ENCODE measurements around the gene KCNK4.
"Not testable (repeated sequence)": the region's sequence is repeated elsewhere in the genome, so short reads cannot be mapped to it uniquely, and the experiment has no call there.

KCNK4 gene

DNA sequence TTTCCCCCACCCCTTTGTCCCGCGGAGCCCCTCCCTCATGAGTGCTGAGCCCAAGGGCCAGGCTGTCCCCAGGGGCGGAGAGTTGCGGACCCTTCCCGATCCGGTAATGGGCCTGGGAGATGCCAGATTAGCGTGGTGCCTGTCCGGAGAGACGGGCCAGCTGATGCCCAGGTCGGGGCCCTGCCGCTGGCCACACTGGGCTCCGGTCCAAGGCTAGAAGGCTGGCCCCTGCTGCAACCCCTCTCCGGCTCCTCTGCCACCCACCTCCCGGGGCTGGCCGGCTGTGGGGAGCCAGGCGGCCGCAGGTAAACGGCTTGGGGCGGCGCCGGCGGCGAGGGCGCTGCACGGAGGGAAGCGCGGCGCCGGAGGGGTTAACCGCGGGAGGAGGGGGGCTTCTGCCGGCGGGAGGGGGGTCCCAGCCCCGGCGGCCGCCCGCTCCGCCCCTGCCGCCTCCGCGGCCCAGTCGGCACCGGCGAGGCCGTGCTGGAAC lies at the start of gene KCNK4:
Gene KCNK4, plus strand, starts transcription at position 41 of the 490 bp plus-strand sequence. CDS start 1,717 bp downstream, outside the sequence.
- no peaks in the 10 kb centered on the region for H3K9me3 ChIP-seq (ENCODE audit: control insufficient read depth, insufficient read depth, low read length)
- H3K4me3 ChIP-seq (ENCODE audit: low read depth, low read length) = peak within 1 kb of the TSS; percentile 41
- H3K27me3 ChIP-seq (ENCODE audit: control insufficient read depth, insufficient read depth, low read length) = peaks cover 72% of the 10 kb centered on the region
- no peaks in the 10 kb centered on the region for H3K4me1 ChIP-seq (ENCODE audit: control insufficient read depth, insufficient read depth, low read length)
- no peaks in the 10 kb centered on the region for H3K36me3 ChIP-seq (ENCODE audit: control insufficient read depth, insufficient read depth, low read length)
- no peak within 1 kb of the TSS for H3K9ac ChIP-seq (ENCODE audit: low read depth, low read length)

- H3K36me3 ChIP-seq (ENCODE audit: control insufficient read depth, insufficient read depth, low read length) = peaks cover 22% of the 10 kb centered on the region
- H3K27me3 ChIP-seq (ENCODE audit: control insufficient read depth, insufficient read depth, low read length) = no peaks in the 10 kb centered on the region
- H3K9me3 ChIP-seq (ENCODE audit: control insufficient read depth, insufficient read depth, low read length) = no peaks in the 10 kb centered on the region
- peak overlapping the region; percentile 84 for H3K4me3 ChIP-seq (ENCODE audit: low read depth, low read length)
- peak overlapping the region; percentile 76 for H3K9ac ChIP-seq (ENCODE audit: low read depth, low read length)
- peaks cover 4% of the 10 kb centered on the region for H3K4me1 ChIP-seq (ENCODE audit: control insufficient read depth, insufficient read depth, low read length)
These were observed 49.4 kb upstream of the KCNK4 start for GRCh38 chr11:64241491-64242374.

GRCh38 chr11:64243236-64243854 lies 47.8 kb upstream of the KCNK4 start:
- Histone ChIP-seq H3K27me3 (ENCODE audit: control insufficient read depth, insufficient read depth, low read length) (no peaks in the 10 kb centered on the region), H3K4me3 (ENCODE audit: low read depth, low read length) (no peak overlapping the region), H3K36me3 (ENCODE audit: control insufficient read depth, insufficient read depth, low read length) (peaks cover 16% of the 10 kb centered on the region), H3K9me3 (ENCODE audit: control insufficient read depth, insufficient read depth, low read length) (no peaks in the 10 kb centered on the region), H3K9ac (ENCODE audit: low read depth, low read length) (no peak overlapping the region), H3K4me1 (ENCODE audit: control insufficient read depth, insufficient read depth, low read length) (peaks cover 11% of the 10 kb centered on the region)

GRCh38 chr11:64244107-64244506 lies 47.0 kb upstream of the KCNK4 start:
- no peaks in the 10 kb centered on the region for H3K9me3 ChIP-seq (ENCODE audit: control insufficient read depth, insufficient read depth, low read length)
- no peak overlapping the region for H3K9ac ChIP-seq (ENCODE audit: low read depth, low read length)
- H3K4me1 ChIP-seq (ENCODE audit: control insufficient read depth, insufficient read depth, low read length) = peaks cover 18% of the 10 kb centered on the region
- no peaks in the 10 kb centered on the region for H3K27me3 ChIP-seq (ENCODE audit: control insufficient read depth, insufficient read depth, low read length)
- no peak overlapping the region for H3K4me3 ChIP-seq (ENCODE audit: low read depth, low read length)
- H3K36me3 ChIP-seq (ENCODE audit: control insufficient read depth, insufficient read depth, low read length) = peaks cover 16% of the 10 kb centered on the region

GRCh38 chr11:64244966-64245365 lies 46.1 kb upstream of the KCNK4 start:
- Histone ChIP-seq H3K9ac (ENCODE audit: low read depth, low read length) (peak overlapping the region; percentile 47), H3K4me1 (ENCODE audit: control insufficient read depth, insufficient read depth, low read length) (peaks cover 24% of the 10 kb centered on the region), H3K36me3 (ENCODE audit: control insufficient read depth, insufficient read depth, low read length) (peaks cover 16% of the 10 kb centered on the region), H3K9me3 (ENCODE audit: control insufficient read depth, insufficient read depth, low read length) (no peaks in the 10 kb centered on the region), H3K27me3 (ENCODE audit: control insufficient read depth, insufficient read depth, low read length) (no peaks in the 10 kb centered on the region), H3K4me3 (ENCODE audit: low read depth, low read length) (peak overlapping the region; percentile 85)

- H3K4me3 ChIP-seq (ENCODE audit: low read depth, low read length) = peak overlapping the region; percentile 85
These were observed 45.7 kb upstream of the KCNK4 start for GRCh38 chr11:64245401-64245796.

GRCh38 chr11:64245797-64246620 lies 45.1 kb upstream of the KCNK4 start:
- Histone ChIP-seq H3K9ac (ENCODE audit: low read depth, low read length) (peak overlapping the region; percentile 76), H3K9me3 (ENCODE audit: control insufficient read depth, insufficient read depth, low read length) (no peaks in the 10 kb centered on the region), H3K36me3 (ENCODE audit: control insufficient read depth, insufficient read depth, low read length) (peaks cover 16% of the 10 kb centered on the region), H3K4me3 (ENCODE audit: low read depth, low read length) (peak overlapping the region; percentile 85), H3K4me1 (ENCODE audit: control insufficient read depth, insufficient read depth, low read length) (peaks cover 31% of the 10 kb centered on the region), H3K27me3 (ENCODE audit: control insufficient read depth, insufficient read depth, low read length) (no peaks in the 10 kb centered on the region)

More at GRCh38 chr11:64245401-64245796, 45.7 kb upstream of the KCNK4 start:
- Histone ChIP-seq H3K4me1 (ENCODE audit: control insufficient read depth, insufficient read depth, low read length) (peaks cover 28% of the 10 kb centered on the region), H3K9me3 (ENCODE audit: control insufficient read depth, insufficient read depth, low read length) (no peaks in the 10 kb centered on the region), H3K36me3 (ENCODE audit: control insufficient read depth, insufficient read depth, low read length) (peaks cover 16% of the 10 kb centered on the region), H3K27me3 (ENCODE audit: control insufficient read depth, insufficient read depth, low read length) (no peaks in the 10 kb centered on the region), H3K9ac (ENCODE audit: low read depth, low read length) (peak overlapping the region; percentile 76)

- H3K36me3 ChIP-seq (ENCODE audit: control insufficient read depth, insufficient read depth, low read length) = peaks cover 16% of the 10 kb centered on the region
- not testable (repeated sequence) for H3K9ac ChIP-seq (ENCODE audit: low read depth, low read length); H3K9me3 ChIP-seq (ENCODE audit: control insufficient read depth, insufficient read depth, low read length); H3K27me3 ChIP-seq (ENCODE audit: control insufficient read depth, insufficient read depth, low read length)
- H3K4me3 ChIP-seq (ENCODE audit: low read depth, low read length) = peak overlapping the region; percentile 85
- H3K4me1 ChIP-seq (ENCODE audit: control insufficient read depth, insufficient read depth, low read length) = peaks cover 31% of the 10 kb centered on the region
These were observed 44.6 kb upstream of the KCNK4 start for GRCh38 chr11:64246621-64246870.

- H3K36me3 ChIP-seq (ENCODE audit: control insufficient read depth, insufficient read depth, low read length) = peaks cover 16% of the 10 kb centered on the region
- no peaks in the 10 kb centered on the region for H3K27me3 ChIP-seq (ENCODE audit: control insufficient read depth, insufficient read depth, low read length)
- peak within 1 kb of the TSS; percentile 93 for H3K4me3 ChIP-seq (ENCODE audit: low read depth, low read length)
- peak within 1 kb of the TSS; percentile 83 for H3K9ac ChIP-seq (ENCODE audit: low read depth, low read length)
- H3K9me3 ChIP-seq (ENCODE audit: control insufficient read depth, insufficient read depth, low read length) = no peaks in the 10 kb centered on the region
- peaks cover 31% of the 10 kb centered on the region for H3K4me1 ChIP-seq (ENCODE audit: control insufficient read depth, insufficient read depth, low read length)
These were observed 44.0 kb upstream of the KCNK4 start, which contains the start of gene PPP1R14B for GRCh38 chr11:64246871-64247728. Gene PPP1R14B, minus strand, starts transcription at chr11:64246943. Its CDS starts 270 bp downstream, at chr11:64246673.

DNA sequence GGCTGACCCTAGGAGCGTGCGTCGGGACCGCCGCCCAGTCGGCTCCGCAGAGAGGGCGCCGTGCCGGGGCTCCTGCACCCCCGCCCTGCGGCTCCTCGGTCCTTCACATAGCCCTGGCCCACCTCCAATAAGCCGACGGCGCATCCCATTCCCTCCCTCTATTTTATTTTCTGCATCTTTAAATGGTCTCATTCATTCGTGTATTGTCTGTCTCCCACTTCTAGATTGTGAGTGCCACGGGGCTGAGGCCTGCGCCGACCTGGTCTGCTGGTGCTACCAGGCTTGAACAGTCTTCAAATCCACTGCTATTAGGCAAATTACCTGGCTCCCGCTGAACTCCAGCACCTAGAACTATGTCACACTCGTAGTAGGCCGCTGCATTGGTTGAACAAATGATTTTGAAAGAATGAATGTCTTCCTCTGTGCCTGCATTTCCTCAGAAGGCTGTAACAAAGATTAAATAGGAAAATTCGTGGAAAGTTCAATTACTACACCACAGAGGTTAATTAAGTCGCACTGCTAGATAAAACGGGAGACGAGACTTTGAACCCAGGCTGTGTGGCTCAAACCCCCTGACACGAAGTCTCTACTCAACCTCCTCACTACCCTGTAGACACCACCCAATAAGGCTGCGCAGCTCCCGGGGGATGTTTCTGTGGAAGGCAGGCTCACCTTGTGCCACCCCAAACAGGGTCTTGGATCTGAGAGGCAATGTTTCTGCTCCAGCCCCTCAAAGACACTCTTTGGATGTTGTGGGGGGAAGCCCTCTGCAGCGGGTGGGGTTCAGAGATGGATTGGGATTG lies 43.2 kb upstream of the KCNK4 start:
- Histone ChIP-seq H3K27me3 (ENCODE audit: control insufficient read depth, insufficient read depth, low read length) (no peaks in the 10 kb centered on the region), H3K9me3 (ENCODE audit: control insufficient read depth, insufficient read depth, low read length) (no peaks in the 10 kb centered on the region), H3K4me1 (ENCODE audit: control insufficient read depth, insufficient read depth, low read length) (peaks cover 28% of the 10 kb centered on the region), H3K9ac (ENCODE audit: low read depth, low read length) (no peak overlapping the region), H3K36me3 (ENCODE audit: control insufficient read depth, insufficient read depth, low read length) (peaks cover 19% of the 10 kb centered on the region), H3K4me3 (ENCODE audit: low read depth, low read length) (peak overlapping the region; percentile 93)
